Measurements from ENCODE around the gene PROK1. TPM values are rescaled to one million over a fixed set of nuclear protein-coding genes. Genes with fewer than 3 reads are reported as not detected.
A peak's percentile ranks its signal among the peaks of the same experiment; 100 is the strongest.
"Not testable (repeated sequence)": the region's sequence is repeated elsewhere in the genome, so short reads cannot be mapped to it uniquely, and the experiment has no call there.

PROK1 gene
- total RNA-seq: under 1 TPM in 1 of 6 donors, not detected in 5; 0.12 TPM
- polyA plus RNA-seq: under 1 TPM in 1 of 2 donors, not detected in 1; 0.53 TPM

GRCh38 chr1:110450929-110451328 is at the start of gene PROK1:
TSS of gene PROK1 (plus strand) at chr1:110451149. CDS start at chr1:110451217, 68 bp downstream.
- Histone ChIP-seq H3K4me3 (no peak within 1 kb of the TSS), H3K27ac (no peak within 1 kb of the TSS), H3K36me3 (no peaks in the 10 kb centered on the region), H3K27me3 (no peaks in the 10 kb centered on the region), H3K9me3 (no peaks in the 10 kb centered on the region), H3K4me1 (no peaks in the 10 kb centered on the region)
- ATAC-seq: no peak
- TF ChIP-seq CTCF (IDR thresholded peaks at IDR 0.05): no peak
- intact Hi-C loops (cut with DNase I): loop anchor here in 1 of 3 donors (10.0 kb wide), 1 partner anchor 246 kb away; no protein-coding TSS in a partner anchor
- no peak for FAIRE-seq
- peak in 1 of 6 donors; percentile 24 for DNase-seq
- 47 to 59% methylated on average over 8 of the region's 8 CpGs for WGBS, 2 donors

- Histone ChIP-seq H3K4me3 (no peak overlapping the region), H3K9me3 (no peaks in the 10 kb centered on the region), H3K36me3 (peaks cover 3 to 52% (median 29%) of the 10 kb centered on the region in 3 donors), H3K4me1 (peaks cover 9 to 12% (median 12%) of the 10 kb centered on the region in 3 donors), H3K27me3 (no peaks in the 10 kb centered on the region), H3K27ac (no peak overlapping the region)
- ATAC-seq (no peak), DNase-seq (no peak), FAIRE-seq (no peak)
- 90 to 93% methylated on average over 5 of the region's 5 CpGs for WGBS, 2 donors
- intact Hi-C loops (cut with DNase I): no loop called here
- TF ChIP-seq CTCF (IDR thresholded peaks at IDR 0.05): no peak
Observed at GRCh38 chr1:110403805-110404204, 47.1 kb upstream of the PROK1 start.

- DNase-seq (no peak), ATAC-seq (no peak), FAIRE-seq (no peak)
- no peak overlapping the region for H3K27ac ChIP-seq
- no peak for TF ChIP-seq CTCF (IDR thresholded peaks at IDR 0.05)
- H3K4me1 ChIP-seq: peaks cover 9 to 12% (median 12%) of the 10 kb centered on the region in 3 donors
- WGBS, 2 donors: 60 to 63% methylated on average over 4 of the region's 4 CpGs
- intact Hi-C loops (cut with DNase I): no loop called here
- H3K36me3 ChIP-seq: peaks cover 3 to 52% (median 29%) of the 10 kb centered on the region in 3 donors
- no peaks in the 10 kb centered on the region for H3K27me3 ChIP-seq
- no peaks in the 10 kb centered on the region for H3K9me3 ChIP-seq
- no peak overlapping the region for H3K4me3 ChIP-seq
Observed at GRCh38 chr1:110404401-110404800, 46.5 kb upstream of the PROK1 start.

GRCh38 chr1:110406407-110406806 is 44.5 kb upstream of the PROK1 start:
- ATAC-seq; FAIRE-seq; H3K27me3 ChIP-seq; DNase-seq; intact Hi-C loops (cut with DNase I); H3K9me3 ChIP-seq: not testable (repeated sequence)
- 54 to 65% methylated on average over 15 of the region's 15 CpGs for WGBS, 2 donors
- Histone ChIP-seq H3K4me3 (peak overlapping the region; percentile 65 to 97 (median 81)), H3K27ac (peak overlapping the region in 1 of 4 donors; percentile 88), H3K4me1 (peaks cover 9 to 12% (median 12%) of the 10 kb centered on the region in 3 donors), H3K36me3 (peaks cover 3 to 40% (median 24%) of the 10 kb centered on the region in 3 donors)

- peak; percentile 98 for ATAC-seq
- Histone ChIP-seq H3K9me3 (no peaks in the 10 kb centered on the region), H3K27ac (peak within 1 kb of the TSS; percentile 62 to 93 (median 80)), H3K4me1 (peaks cover 9 to 12% (median 12%) of the 10 kb centered on the region in 3 donors), H3K27me3 (no peaks in the 10 kb centered on the region), H3K4me3 (peak within 1 kb of the TSS; percentile 65 to 97 (median 81)), H3K36me3 (peaks cover 3 to 30% (median 15%) of the 10 kb centered on the region in 3 donors)
- peak; percentile 85 to 95 (median 93) for DNase-seq
- no peak for TF ChIP-seq CTCF (IDR thresholded peaks at IDR 0.05)
- WGBS, 2 donors: 0 to 1% methylated on average over 76 of the region's 76 CpGs
- no peak for FAIRE-seq
- intact Hi-C loops (cut with DNase I): no loop called here
Observed at GRCh38 chr1:110407260-110408210, 43.4 kb upstream of the PROK1 start, which contains the start of gene LAMTOR5. TSS of gene LAMTOR5 (minus strand) at chr1:110407694. CDS start at chr1:110407620, 74 bp downstream.

Measured in pancreas (tissue), 10 donors.